Heart left ventricle (tissue), 16 donors: ENCODE data around the gene CCHCR1. TPM values are rescaled to one million over a fixed set of nuclear protein-coding genes. Genes with fewer than 3 reads are reported as not detected.

Experiments
- ATAC-seq, 4 donors: fragments of 200-7000 bp; cut with Tn5 transposase; one replicate each; pipeline ENCODE4 v1.9.1; 2020 to 2022; ENCODE audit warnings: moderate library complexity in 4 of 4, mild to moderate bottlenecking in 3 of 4, moderate number of reproducible peaks in 1 of 4
- DNase-seq, 5 donors: peaks; one replicate each; pipeline ENCODE4 v3.0.0-alpha.2; 2020
- H3K27ac ChIP-seq, 12 donors: fragments of 200-600 bp; sonication (generic) in 4 of 12; one replicate each; pipeline versions ENCODE4 v1.5.0 to v1.8.0; 2016 to 2022; ENCODE audit warnings: mild to moderate bottlenecking in 2 of 12
- H3K27me3 ChIP-seq, 9 donors: fragments of 200-600 bp; sonication (generic) in 2 of 9; one replicate each; pipeline versions ENCODE4 v1.5.1 to v1.8.0; 2016 to 2022; ENCODE audit warnings: mild to moderate bottlenecking in 3 of 9
- H3K36me3 ChIP-seq, 9 donors: fragments of 200-600 bp; sonication (generic) in 2 of 9; one replicate each; pipeline versions ENCODE4 v1.5.0 to v1.8.0; 2018 to 2022; ENCODE audit warnings: mild to moderate bottlenecking in 2 of 9
- H3K4me1 ChIP-seq, 12 donors: fragments of 200-600 bp; sonication (generic) in 4 of 12; one replicate each; pipeline versions ENCODE4 v1.5.0 to v1.8.0; 2016 to 2022; ENCODE audit warnings: mild to moderate bottlenecking in 3 of 12
- H3K4me3 ChIP-seq, 12 donors: fragments of 200-600 bp; sonication (generic) in 4 of 12; one replicate each; pipeline versions ENCODE4 v1.5.0 to v1.8.0; 2017 to 2022; ENCODE audit warnings: mild to moderate bottlenecking in 9 of 12, moderate library complexity in 4 of 12
- H3K9me3 ChIP-seq, 12 donors: fragments of 200-600 bp; sonication (generic) in 4 of 12; one replicate each; pipeline versions ENCODE4 v1.5.0 to v1.8.0; 2016 to 2022; ENCODE audit warnings: mild to moderate bottlenecking in 1 of 12
- CTCF ChIP-seq, 12 donors: fragments of 200-600 bp; sonication (generic) in 4 of 12; IDR thresholded peaks; one replicate each; pipeline versions ENCODE4 v1.5.0 to v1.8.0; 2018 to 2022; ENCODE audit warnings: antibody characterized with exemption in 12 of 12, mild to moderate bottlenecking in 5 of 12
- POLR2A ChIP-seq, 2 donors: fragments of 450-650 bp; IDR thresholded peaks; one replicate each; pipeline ENCODE4 v1.6.1; 2017; ENCODE audit warnings: antibody characterized with exemption in 2 of 2, mild to moderate bottlenecking in 2 of 2, moderate library complexity in 2 of 2
- WGBS, 4 donors: extraction: QIAGEN DNeasy Blood & Tissue Kit in 2 of 4; methylation state at CpG; one replicate each; pipeline versions ENCODE4 v1.1.5 to v1.1.7; 2013 to 2018; 5-methylcytosine and 5-hydroxymethylcytosine counted together
- intact Hi-C, 10 donors: fragments of 100-400 bp; cut with DNase I; formaldehyde crosslinking; loops; one replicate each; pipeline versions ENCODE4 v1.11.1 to v1.14.2; 2022
- long read RNA-seq, 3 donors: library from polyadenylated mRNA; unstranded; transcript quantifications; one replicate each; pipeline ENCODE4 v2.0.0, GENCODE V29; 2020 to 2021
- polyA plus RNA-seq, 2 donors: library from polyadenylated mRNA; stranded (reverse); fragments of 200-250 nt; gene quantifications; one replicate each; pipeline ENCODE4 v1.2.3, GENCODE V29; 2013
- total RNA-seq, 9 donors: library from RNA; depleted of rRNA in 2 of 9; stranded (reverse); fragments of >200 nt in 2 of 9; fragmentation: NEBNext Ultra II Directional in 3 of 9; extraction: Animal tissue kit (Norgen Biotek cat#: 25700) in 3 of 9; gene quantifications; one replicate each; pipeline versions ENCODE4 v1.1.0 to v1.2.4, GENCODE V29; 2016 to 2023
- donor health status: ischemic (EF 13 %, LVEDD 7.1; RV severe dilation, severe dysfunction).
- donor health status: healthy with polysubstance abuse.
- donor health status: DM: no; HTN: yes; CAD: no.
- donor health status: DM: no; HTN: no; CAD: no.
- donor health status: ischemic (EF 25% LVEDD 6.9; RV normal size, moderate dysfunction).
- donor health status: ischemic (EF 25% LVEDD 5.7; RV mildly dilated, moderate dysfunction).
- donor health status: healthy.
- donor health status: DM: yes; HTN: yes; CAD: no.
- donor health status: ischemic (EF 35%, LVEDD 5.7; RV mildly dilated, moderate dysfunction).
- donor health status: nonischemic (EF 11% LVEDD 7.7; RV severe dilation, severe dysfunction).
- donor health status: DM: yes; HTN: yes; CAD: no.
- donor health status: PGD.
- donor health status: ischemic (EF 29% LVEDD 5.4; RV normal size, mild dysfunction).
- donor health status: nonischemic (EF 23%, LVEDD 6.1; RV moderate dilation, normal function).

CCHCR1 gene
- total RNA-seq, result 10 to 100 TPM in 6 of 9 donors, 1 to 10 TPM in 3; 6.0 to 16.4 (median 12.5) TPM
- 10 to 100 TPM in 1 of 2 donors, 1 to 10 TPM in 1; 10.0 to 10.3 TPM for polyA plus RNA-seq
- long read RNA-seq, donor 1, transcript CCHCR1-201 (18 exons, 2,625 nt), result major isoform, 13 of 22 reads
- long read RNA-seq, donor 1, partial matches to known transcripts, result 4 of 22 reads
- long read RNA-seq, donor 1, other reads (novel, unspliced or antisense), result 5 of 22 reads
- long read RNA-seq, donor 2, transcript CCHCR1-201 (18 exons, 2,625 nt), result major isoform, 37 of 56 reads
- long read RNA-seq, donor 2, partial matches to known transcripts, result 10 of 56 reads
- long read RNA-seq, donor 2, other reads (novel, unspliced or antisense), result 9 of 56 reads
- long read RNA-seq, donor 3, transcript CCHCR1-201 (18 exons, 2,625 nt), result major isoform, 11 of 19 reads
- long read RNA-seq, donor 3, partial matches to known transcripts, result 2 of 19 reads
- long read RNA-seq, donor 3, other reads (novel, unspliced or antisense), result 6 of 19 reads

- H3K27ac ChIP-seq, result peak within 1 kb of the TSS in 11 of 12 donors; percentile 33 to 83 (median 59)
- H3K9me3 ChIP-seq, result no peaks in the 10 kb centered on the region
- DNase-seq (peak in 1 of 5 donors; percentile 14), ATAC-seq (peak in 3 of 4 donors; percentile 8 to 31 (median 12))
- H3K36me3 ChIP-seq, result peaks cover 0 to 32% (median 13%) of the 10 kb centered on the region in 9 donors
- TF ChIP-seq CTCF (IDR thresholded peaks at IDR 0.05) (no peak), POLR2A (IDR thresholded peaks at IDR 0.05) (no peak)
- 8 to 15% (median 11%) methylated on average over 14 of the region's 14 CpGs for WGBS, 4 donors
- no peaks in the 10 kb centered on the region for H3K27me3 ChIP-seq
- H3K4me1 ChIP-seq, result peaks cover 0 to 26% (median 15%) of the 10 kb centered on the region in 12 donors
- peak within 1 kb of the TSS; percentile 52 to 87 (median 68) for H3K4me3 ChIP-seq
- intact Hi-C loops, result loop anchor here in 1 of 10 donors (1.0 kb wide), 1 partner anchor 14 kb away; no protein-coding TSS in a partner anchor
These were observed at the start of gene CCHCR1 for GRCh38 chr6:31157513-31158139. CCHCR1 (minus strand) TSS chr6:31157802; CDS start chr6:31157600, 202 bp downstream.

- no peak overlapping the region for H3K4me3 ChIP-seq
- peaks cover 0 to 43% (median 9%) of the 10 kb centered on the region in 12 donors for H3K4me1 ChIP-seq
- peaks cover 0 to 7% (median 0%) of the 10 kb centered on the region in 9 donors for H3K36me3 ChIP-seq
- DNase-seq (no peak), ATAC-seq (no peak)
- intact Hi-C loops, result loop anchor here in 1 of 10 donors (2.0 kb wide), 1 partner anchor 67 kb away; the partner anchor contains the start of gene HLA-C
- no peak overlapping the region for H3K27ac ChIP-seq
- 81 to 88% (median 86%) methylated on average over 2 of the region's 2 CpGs for WGBS, 4 donors
- no peaks in the 10 kb centered on the region for H3K27me3 ChIP-seq
- TF ChIP-seq POLR2A (IDR thresholded peaks at IDR 0.05) (no peak), CTCF (IDR thresholded peaks at IDR 0.05) (no peak)
- peaks cover 0 to 7% (median 0%) of the 10 kb centered on the region in 12 donors for H3K9me3 ChIP-seq
These were observed 48.0 kb upstream of the CCHCR1 start for GRCh38 chr6:31205638-31206037.

GRCh38 chr6:31204751-31205145 is 47.1 kb upstream of the CCHCR1 start:
- Histone ChIP-seq H3K27me3 (no peaks in the 10 kb centered on the region), H3K4me3 (peak overlapping the region in 2 of 12 donors; percentile 52 to 53), H3K27ac (peak overlapping the region in 11 of 12 donors; percentile 69 to 96 (median 81)), H3K9me3 (peaks cover 0 to 14% (median 0%) of the 10 kb centered on the region in 12 donors), H3K36me3 (peaks cover 0 to 9% (median 0%) of the 10 kb centered on the region in 9 donors), H3K4me1 (peaks cover 0 to 50% (median 9%) of the 10 kb centered on the region in 12 donors)
- ATAC-seq (no peak), DNase-seq (no peak)
- WGBS, 4 donors, result 79 to 88% (median 85%) methylated on average over 4 of the region's 4 CpGs
- TF ChIP-seq CTCF (IDR thresholded peaks at IDR 0.05) (no peak), POLR2A (IDR thresholded peaks at IDR 0.05) (no peak)
- intact Hi-C loops, result loop anchor here in 4 of 10 donors (2.0 to 5.0 kb wide), 4 partner anchors 63 to 148 kb away; partner anchors contain the start of gene HLA-C (in 2 of the 4)
